ENCODE measurements around the gene PIP4K2A. TPM values are rescaled to one million over a fixed set of nuclear protein-coding genes. Genes with fewer than 3 reads are reported as not detected.

The PIP4K2A gene
- total RNA-seq, 2 donors from 2014 or later: 13.2 to 17.4 TPM

DNA sequence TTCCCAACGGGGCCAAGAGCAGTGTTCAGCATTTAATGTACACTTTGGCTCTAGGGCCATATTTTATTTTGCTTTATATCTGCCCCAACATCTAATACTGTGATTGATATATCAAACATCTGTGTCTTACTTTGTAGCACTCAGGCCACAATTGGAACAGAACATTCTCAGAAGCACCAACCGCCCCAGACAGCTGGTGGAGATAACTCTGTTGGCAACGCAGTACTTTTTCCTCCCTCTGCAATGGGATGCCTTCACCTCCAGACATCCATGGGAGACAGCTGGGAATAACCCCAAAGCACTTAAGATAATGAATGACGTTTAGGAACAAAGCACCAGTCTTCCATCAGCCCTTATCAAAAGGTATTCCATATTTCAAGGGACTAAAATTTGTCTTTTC lies 57.4 kb downstream of the PIP4K2A start:
- no peak overlapping the region for H3K4me3 ChIP-seq
- TF ChIP-seq POLR2AphosphoS5 (IDR thresholded peaks at IDR 0.05) (no peak), POLR2A (IDR thresholded peaks at IDR 0.05) (no peak)
- TF ChIP-seq, protein P1, sequence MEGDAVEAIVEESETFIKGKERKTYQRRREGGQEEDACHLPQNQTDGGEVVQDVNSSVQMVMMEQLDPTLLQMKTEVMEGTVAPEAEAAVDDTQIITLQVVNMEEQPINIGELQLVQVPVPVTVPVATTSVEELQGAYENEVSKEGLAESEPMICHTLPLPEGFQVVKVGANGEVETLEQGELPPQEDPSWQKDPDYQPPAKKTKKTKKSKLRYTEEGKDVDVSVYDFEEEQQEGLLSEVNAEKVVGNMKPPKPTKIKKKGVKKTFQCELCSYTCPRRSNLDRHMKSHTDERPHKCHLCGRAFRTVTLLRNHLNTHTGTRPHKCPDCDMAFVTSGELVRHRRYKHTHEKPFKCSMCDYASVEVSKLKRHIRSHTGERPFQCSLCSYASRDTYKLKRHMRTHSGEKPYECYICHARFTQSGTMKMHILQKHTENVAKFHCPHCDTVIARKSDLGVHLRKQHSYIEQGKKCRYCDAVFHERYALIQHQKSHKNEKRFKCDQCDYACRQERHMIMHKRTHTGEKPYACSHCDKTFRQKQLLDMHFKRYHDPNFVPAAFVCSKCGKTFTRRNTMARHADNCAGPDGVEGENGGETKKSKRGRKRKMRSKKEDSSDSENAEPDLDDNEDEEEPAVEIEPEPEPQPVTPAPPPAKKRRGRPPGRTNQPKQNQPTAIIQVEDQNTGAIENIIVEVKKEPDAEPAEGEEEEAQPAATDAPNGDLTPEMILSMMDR (IDR thresholded peaks at IDR 0.05): no peak
- no peaks in the 10 kb centered on the region for H3K36me3 ChIP-seq
- peaks cover 6% of the 10 kb centered on the region for H3K4me1 ChIP-seq (replicated peaks)
- WGBS: 61% methylated on average over 4 of the region's 4 CpGs
- no peak overlapping the region for H3K27ac ChIP-seq
- H3K9me3 ChIP-seq: no peaks in the 10 kb centered on the region
- intact Hi-C loops (cut with DNase I): no loop called here
- no peaks in the 10 kb centered on the region for H3K27me3 ChIP-seq (replicated peaks; ENCODE audit: insufficient read depth)
- DNase-seq (ENCODE audit: low spot score): no peak

- TF ChIP-seq POLR2A (IDR thresholded peaks at IDR 0.05) (no peak), POLR2AphosphoS5 (IDR thresholded peaks at IDR 0.05) (no peak)
- TF ChIP-seq, protein P1 (IDR thresholded peaks at IDR 0.05): no peak
- H3K27ac ChIP-seq: no peak overlapping the region
- no peaks in the 10 kb centered on the region for H3K36me3 ChIP-seq
- WGBS: 94% methylated on average over 8 of the region's 8 CpGs
- peaks cover 6% of the 10 kb centered on the region for H3K4me1 ChIP-seq (replicated peaks)
- H3K9me3 ChIP-seq: no peaks in the 10 kb centered on the region
- no peak overlapping the region for H3K4me3 ChIP-seq
- intact Hi-C loops (cut with DNase I): no loop called here
- H3K27me3 ChIP-seq (replicated peaks; ENCODE audit: insufficient read depth): no peaks in the 10 kb centered on the region
- no peak for DNase-seq (ENCODE audit: low spot score)
Observed at GRCh38 chr10:22656036-22656435, 58.3 kb downstream of the PIP4K2A start.

GRCh38 chr10:22655312-22655981 lies 58.9 kb downstream of the PIP4K2A start:
- H3K27ac ChIP-seq: peak overlapping the region in 1 of 2 donors; percentile 23
- 22% methylated on average over 10 of the region's 10 CpGs for WGBS

DNA sequence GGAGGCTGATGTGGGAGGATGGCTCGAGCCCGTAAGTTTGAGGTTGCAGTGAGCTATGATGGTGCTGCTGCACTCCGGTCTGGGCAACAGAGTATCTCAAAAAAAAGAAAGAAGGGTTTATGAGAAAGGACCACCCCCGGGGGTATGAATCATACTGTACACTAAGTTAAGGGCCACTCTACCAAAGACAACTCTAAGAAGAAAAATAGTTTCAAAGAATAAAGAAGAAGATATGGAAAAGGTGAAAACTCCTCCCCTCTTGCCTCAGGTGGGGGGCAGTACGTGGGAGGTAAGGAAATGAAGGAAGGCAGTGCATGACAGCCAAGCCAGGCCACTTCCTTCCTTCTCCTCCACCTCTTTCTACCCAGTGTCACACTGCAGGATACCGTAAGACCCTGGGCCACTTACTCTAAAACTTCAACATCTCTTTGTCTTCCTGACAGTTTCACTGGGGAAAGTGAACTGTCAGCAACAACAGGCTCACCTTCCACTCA lies 61.3 kb downstream of the PIP4K2A start:
- 88% methylated on average over 6 of the region's 6 CpGs for WGBS
- intact Hi-C loops (cut with DNase I): no loop called here
- no peaks in the 10 kb centered on the region for H3K27me3 ChIP-seq (replicated peaks; ENCODE audit: insufficient read depth)
- peaks cover 6% of the 10 kb centered on the region for H3K4me1 ChIP-seq (replicated peaks)
- H3K4me3 ChIP-seq: no peak overlapping the region
- no peak overlapping the region for H3K27ac ChIP-seq
- H3K9me3 ChIP-seq: no peaks in the 10 kb centered on the region
- DNase-seq (ENCODE audit: low spot score): no peak
- no peaks in the 10 kb centered on the region for H3K36me3 ChIP-seq
- TF ChIP-seq POLR2AphosphoS5 (IDR thresholded peaks at IDR 0.05): no peak
- no peak for TF ChIP-seq POLR2A (IDR thresholded peaks at IDR 0.05)
- TF ChIP-seq, protein P1 (IDR thresholded peaks at IDR 0.05): no peak

More at GRCh38 chr10:22655312-22655981, 58.9 kb downstream of the PIP4K2A start:
- Histone ChIP-seq H3K36me3 (no peaks in the 10 kb centered on the region), H3K4me1 (replicated peaks) (peaks cover 6% of the 10 kb centered on the region), H3K9me3 (no peaks in the 10 kb centered on the region), H3K4me3 (no peak overlapping the region), H3K27me3 (replicated peaks; ENCODE audit: insufficient read depth) (no peaks in the 10 kb centered on the region)
- intact Hi-C loops (cut with DNase I): no loop called here
- TF ChIP-seq POLR2AphosphoS5 (IDR thresholded peaks at IDR 0.05) (peak; percentile 60), POLR2A (IDR thresholded peaks at IDR 0.05) (no peak)
- TF ChIP-seq, protein P1 (IDR thresholded peaks at IDR 0.05): peak in 1 of 4 experiments; percentile 12
- DNase-seq (ENCODE audit: low spot score): peak; percentile 43

All from prostate gland (tissue), 2 donors.